Caki2 (cell line): ENCODE measurements around the gene ERICH6. TPM values are rescaled to one million over a fixed set of nuclear protein-coding genes. Genes with fewer than 3 reads are reported as not detected.
"Not testable (repeated sequence)": the region's sequence is repeated elsewhere in the genome, so short reads cannot be mapped to it uniquely, and the experiment has no call there.

Experiments used
- DNase-seq: peaks from one replicate; pipeline ENCODE4 v3.0.0-alpha.2; 2015; ENCODE audit warnings: low read depth
- in situ Hi-C: cut with HindIII; loops from 2 replicates; pipeline ENCODE4 v1.10.0; 2016; ENCODE audit warnings: low sequenced_read_pairs, low pct_unique_long_range_greater_than_20kb, mixed read lengths
- total RNA-seq: library from RNA; depleted of rRNA; stranded (reverse); fragments of >200 nt; shearing (Covaris generic); gene quantifications from 2 replicates; pipeline ENCODE4 v1.2.3, GENCODE V29; 2014; ENCODE audit warnings: low replicate concordance; rRNA removed

Gene ERICH6
- total RNA-seq, 1 experiment from 2014 or later, result not detected

- in situ Hi-C loops, result no loop called here
- DNase-seq, result no peak
These were observed 68.6 kb downstream of the ERICH6 start for GRCh38 chr3:150635076-150635475.

- in situ Hi-C loops, result no loop called here
These were observed 72.1 kb downstream of the ERICH6 start for GRCh38 chr3:150631515-150632221.

DNA sequence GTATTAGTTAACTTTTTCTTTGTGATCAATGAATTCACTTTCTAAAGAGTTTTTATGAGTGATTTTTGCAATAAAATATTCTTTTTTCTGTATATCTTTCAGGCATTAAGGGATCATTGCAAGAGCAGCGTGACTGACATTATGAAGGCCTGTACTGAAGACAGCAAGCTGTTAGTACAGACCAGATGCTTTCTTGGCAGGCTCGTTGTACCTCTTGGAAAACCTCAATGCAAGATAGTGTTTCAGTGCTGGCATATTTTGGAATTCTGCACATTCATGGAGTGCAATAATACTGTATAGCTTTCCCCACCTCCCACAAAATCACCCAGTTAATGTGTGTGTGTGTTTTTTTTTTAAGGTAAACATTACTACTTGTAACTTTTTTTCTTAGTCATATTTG, 76.2 kb downstream of the ERICH6 start:
- DNase-seq, result no peak
- in situ Hi-C loops, result no loop called here

More at GRCh38 chr3:150631515-150632221, 72.1 kb downstream of the ERICH6 start:
- DNase-seq, result no peak

- in situ Hi-C loops, result no loop called here
- no peak for DNase-seq
These were observed 77.4 kb downstream of the ERICH6 start for GRCh38 chr3:150626148-150626930.

DNA sequence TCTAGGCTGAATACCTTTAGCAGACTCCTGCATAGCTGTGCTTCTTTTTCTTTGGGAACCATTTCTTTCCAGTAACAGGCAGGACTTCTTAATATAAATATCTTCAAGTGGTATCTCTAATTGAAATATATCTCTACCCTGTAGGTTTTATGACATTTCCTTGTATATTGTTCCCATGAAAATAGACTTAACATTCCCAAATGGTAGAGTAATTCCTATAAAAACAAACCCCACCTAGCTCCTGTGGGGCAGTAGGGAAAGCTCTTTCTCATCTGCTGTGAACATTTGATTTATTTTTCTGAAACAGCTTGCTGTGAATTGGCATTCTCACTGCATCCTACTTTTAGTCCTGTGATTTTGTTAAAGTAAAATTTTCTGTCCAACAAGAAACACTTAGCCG, 79.8 kb downstream of the ERICH6 start:
- in situ Hi-C loops, result no loop called here
- DNase-seq, result no peak

GRCh38 chr3:150622955-150623354, 80.8 kb downstream of the ERICH6 start:
- in situ Hi-C loops, DNase-seq: not testable (repeated sequence)

DNA sequence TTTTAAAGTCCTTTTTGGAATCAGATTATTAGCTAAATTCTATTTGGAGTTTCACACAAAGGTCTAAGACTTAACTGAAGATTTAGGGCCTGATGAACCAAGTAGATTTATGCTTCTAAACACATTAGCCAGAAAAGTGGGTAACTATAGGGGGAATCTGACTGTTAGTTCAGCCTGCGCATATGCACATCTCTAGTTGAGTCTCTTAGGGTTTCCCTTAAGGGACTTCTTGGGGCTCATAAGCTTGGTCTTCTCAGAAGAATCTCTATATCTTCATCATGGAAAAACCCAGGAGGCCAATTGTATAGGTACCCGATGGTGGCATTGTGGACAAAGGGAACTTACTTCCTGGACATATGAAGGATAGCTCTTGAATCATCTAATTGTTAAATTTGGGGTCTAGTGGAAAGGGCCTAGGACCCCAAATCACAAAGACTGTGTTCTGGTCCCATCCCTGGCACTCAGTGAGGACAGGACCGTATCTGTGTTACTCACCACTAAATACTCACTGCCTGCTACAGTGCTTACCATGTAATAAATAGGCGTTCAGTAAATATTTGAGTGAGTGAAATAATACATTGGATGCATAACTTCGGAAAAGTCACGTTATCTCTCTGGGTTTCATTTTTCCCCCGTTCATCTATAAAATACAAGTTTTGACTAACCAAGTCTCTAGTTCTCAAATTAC, 83.6 kb downstream of the ERICH6 start:
- DNase-seq, result no peak
- in situ Hi-C loops, result no loop called here

DNA sequence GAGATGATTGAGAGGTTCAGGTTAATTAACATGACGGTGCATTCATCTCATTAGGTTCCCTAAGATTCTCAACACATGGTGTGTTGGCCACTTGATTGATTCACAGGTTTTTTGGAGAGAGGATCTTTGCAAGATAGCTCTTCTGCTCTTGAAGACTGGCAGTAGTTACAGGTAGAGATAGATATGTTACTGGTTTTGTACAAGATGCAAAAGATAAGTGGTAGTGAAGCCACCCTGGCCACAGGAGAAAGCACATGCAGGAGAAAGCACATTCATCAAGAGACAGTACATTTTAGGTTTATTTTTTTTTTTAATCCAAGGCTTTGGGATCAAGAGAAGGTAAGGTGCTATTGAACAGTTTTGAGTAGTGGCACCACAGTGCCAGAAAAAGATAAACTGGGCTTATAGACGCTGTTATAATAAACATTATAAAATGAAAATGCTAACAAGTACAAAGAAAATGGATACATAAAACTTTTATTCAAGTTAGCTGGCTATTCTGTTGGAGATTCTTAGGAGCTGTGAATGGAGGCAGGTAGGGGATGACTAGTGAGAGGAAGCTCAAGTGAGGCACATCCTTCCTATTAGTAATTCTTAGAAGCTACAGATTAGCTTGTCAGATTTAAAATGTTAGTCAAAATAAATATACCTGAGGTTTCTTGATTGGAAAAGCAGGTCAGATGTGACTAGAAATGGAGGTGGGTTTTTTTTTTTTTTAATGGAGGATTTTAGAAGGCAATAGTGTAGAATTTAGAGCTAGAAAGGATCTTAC, 89.8 kb downstream of the ERICH6 start:
- DNase-seq, result no peak
- in situ Hi-C loops, result no loop called here

GRCh38 chr3:150613034-150613433, 90.7 kb downstream of the ERICH6 start:
- DNase-seq, result no peak
- in situ Hi-C loops, result no loop called here

GRCh38 chr3:150612494-150612893, 91.2 kb downstream of the ERICH6 start:
- DNase-seq, result no peak
- in situ Hi-C loops, result no loop called here

DNA sequence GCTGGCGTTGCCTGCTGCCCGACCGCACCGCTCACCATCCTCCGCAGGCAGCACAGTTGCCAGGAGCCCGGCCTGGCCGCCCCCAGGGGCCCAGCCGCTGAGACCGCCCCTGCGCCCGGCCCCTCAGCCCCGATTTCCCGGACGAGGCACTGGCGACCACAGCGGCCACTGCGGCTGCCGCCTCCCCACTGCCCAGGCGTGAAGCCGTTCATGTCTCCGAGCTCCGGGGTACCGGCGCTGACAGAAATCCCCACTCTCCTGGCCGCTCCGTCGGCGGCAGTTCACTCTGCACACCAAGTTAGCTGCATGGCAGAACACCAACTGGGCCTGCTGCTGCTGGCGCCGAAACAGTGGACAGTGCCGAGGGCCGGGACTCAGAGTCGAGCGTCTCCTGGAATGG, 92.1 kb downstream of the ERICH6 start:
- in situ Hi-C loops, result no loop called here
- DNase-seq, result no peak

DNA sequence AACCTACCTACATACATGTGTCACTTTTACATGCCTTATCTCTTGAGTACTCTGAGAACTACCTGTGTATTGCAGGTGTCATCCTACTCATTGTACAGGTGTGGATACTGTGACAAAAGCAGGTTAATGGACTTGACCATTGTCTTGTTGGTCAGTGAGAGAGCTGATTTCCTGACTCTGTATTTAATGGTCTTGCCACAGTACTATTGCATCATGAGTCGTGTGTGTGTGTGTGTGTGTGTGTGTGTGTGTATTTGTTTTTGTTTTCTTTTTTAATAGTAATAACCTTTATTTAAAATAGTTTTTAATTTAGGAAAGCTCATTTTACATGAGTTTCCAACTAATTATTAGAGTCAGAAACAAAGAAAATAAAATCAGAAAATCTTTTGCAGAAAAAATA, 92.9 kb downstream of the ERICH6 start:
- no peak for DNase-seq

GRCh38 chr3:150609988-150610387, 93.7 kb downstream of the ERICH6 start:
- no peak for DNase-seq
- in situ Hi-C loops, result no loop called here

More for the DNA sequence above, 92.9 kb downstream of the ERICH6 start:
- in situ Hi-C loops, result no loop called here

Other genes with a start within 250 kb of the ERICH6 start
- gene SERP1, start 157.4 kb downstream of the ERICH6 start, total RNA-seq, result 161 and 222 TPM in 2 replicates
- 68.9 and 73.5 TPM in 2 replicates for gene EIF2A, start 157.1 kb downstream of the ERICH6 start, total RNA-seq
- 138 and 189 TPM in 2 replicates for gene SELENOT, start 100.6 kb downstream of the ERICH6 start, total RNA-seq
- 20.3 and 65.8 TPM in 2 replicates for gene SIAH2, start 59.2 kb upstream of the ERICH6 start, total RNA-seq
- gene MINDY4B, start 201.5 kb upstream of the ERICH6 start, total RNA-seq, result not detected in 2 replicates